CD4-positive, alpha-beta T cell treated with Interleukin-6 at 100 ng/mL for 8 hours (primary cell): ENCODE measurements around the gene ANKRD55.
"Not testable (repeated sequence)": the region's sequence is repeated elsewhere in the genome, so short reads cannot be mapped to it uniquely, and the experiment has no call there.

Experiments
- DNase-seq: peaks from one replicate; pipeline ENCODE4 v3.0.0-alpha.2; 2020; ENCODE audit warnings: mixed read lengths, low spot score

The ANKRD55 gene

GRCh38 chr5:56168066-56168478 lies 65.1 kb downstream of the ANKRD55 start:
- DNase-seq, result no peak

GRCh38 chr5:56167519-56167918 lies 65.6 kb downstream of the ANKRD55 start:
- no peak for DNase-seq

- DNase-seq, result no peak
These were observed 66.3 kb downstream of the ANKRD55 start for GRCh38 chr5:56166671-56167385.

DNA sequence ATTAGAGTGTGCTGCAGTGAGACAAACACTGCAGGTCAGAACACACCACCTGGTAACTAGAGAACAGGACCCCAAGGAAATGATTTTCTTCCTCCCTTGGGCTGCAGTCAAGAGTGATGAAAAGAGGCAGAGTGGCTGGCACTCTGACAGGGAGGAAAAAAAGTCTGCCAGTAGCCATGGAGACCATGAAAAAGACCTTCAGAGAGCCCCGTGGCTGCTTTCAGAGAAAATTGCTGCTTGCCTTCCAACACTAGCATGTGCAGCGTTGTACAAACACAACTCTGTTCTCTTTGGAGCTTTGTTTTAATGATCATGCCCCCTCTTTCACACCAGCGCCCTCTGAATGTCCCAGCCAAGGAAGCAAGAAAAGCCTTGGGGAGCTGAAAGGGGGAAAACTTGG lies 68.8 kb downstream of the ANKRD55 start:
- no peak for DNase-seq

GRCh38 chr5:56161927-56162326 lies 71.2 kb downstream of the ANKRD55 start:
- no peak for DNase-seq

DNA sequence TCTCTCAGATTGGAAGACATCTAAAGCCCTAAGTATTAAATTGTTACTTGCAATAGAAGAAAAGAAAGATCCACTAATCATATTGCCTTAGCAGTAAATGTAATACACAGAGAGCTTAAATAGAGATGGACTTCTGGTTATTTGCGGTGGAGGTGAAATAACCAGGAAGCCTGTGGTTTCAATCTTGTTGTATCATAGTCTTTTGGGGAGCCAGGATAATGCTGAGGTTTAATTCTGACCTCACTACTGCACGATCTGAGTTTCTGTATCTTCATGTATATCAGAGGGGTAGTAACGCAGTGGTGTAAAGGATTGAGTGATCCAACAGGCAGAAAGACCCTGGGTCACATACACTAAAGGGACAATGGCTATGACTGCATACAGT lies 71.7 kb downstream of the ANKRD55 start:
- DNase-seq, result no peak

DNA sequence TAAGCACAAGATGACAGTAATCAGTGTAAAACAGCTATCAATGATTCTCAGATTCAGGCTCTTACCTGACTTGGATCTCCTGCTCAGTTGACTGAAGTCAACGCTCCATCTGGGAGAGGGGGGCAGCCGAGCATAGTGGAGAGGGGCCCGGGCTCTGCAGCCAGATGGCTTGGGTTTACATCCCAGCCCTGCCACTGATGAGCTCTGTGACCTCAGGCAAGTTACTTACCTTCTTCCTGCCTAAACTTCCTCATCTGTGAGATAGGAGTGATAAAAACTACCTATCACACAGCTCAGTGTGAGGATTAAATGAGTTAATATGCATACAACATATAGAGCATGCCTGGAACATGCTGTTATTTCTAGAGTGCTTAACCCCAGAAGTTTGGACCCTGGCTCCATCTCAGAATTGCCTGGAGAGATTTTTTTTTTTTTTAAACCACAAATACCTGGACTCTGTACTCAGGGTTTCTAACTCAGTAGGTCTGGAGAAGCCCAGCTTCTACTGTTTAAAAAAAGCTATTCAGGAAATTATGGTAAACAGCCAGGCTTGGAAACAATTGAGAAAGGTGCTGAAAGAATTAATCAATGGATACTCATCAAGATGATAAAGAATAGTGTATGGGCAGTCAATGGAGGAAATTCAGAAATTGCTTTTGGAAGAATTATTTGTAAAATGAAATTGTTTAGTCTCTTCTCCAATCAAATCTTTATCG lies 72.2 kb downstream of the ANKRD55 start:
- DNase-seq, result no peak

- no peak for DNase-seq
These were observed 73.6 kb downstream of the ANKRD55 start for GRCh38 chr5:56159521-56159947.

DNA sequence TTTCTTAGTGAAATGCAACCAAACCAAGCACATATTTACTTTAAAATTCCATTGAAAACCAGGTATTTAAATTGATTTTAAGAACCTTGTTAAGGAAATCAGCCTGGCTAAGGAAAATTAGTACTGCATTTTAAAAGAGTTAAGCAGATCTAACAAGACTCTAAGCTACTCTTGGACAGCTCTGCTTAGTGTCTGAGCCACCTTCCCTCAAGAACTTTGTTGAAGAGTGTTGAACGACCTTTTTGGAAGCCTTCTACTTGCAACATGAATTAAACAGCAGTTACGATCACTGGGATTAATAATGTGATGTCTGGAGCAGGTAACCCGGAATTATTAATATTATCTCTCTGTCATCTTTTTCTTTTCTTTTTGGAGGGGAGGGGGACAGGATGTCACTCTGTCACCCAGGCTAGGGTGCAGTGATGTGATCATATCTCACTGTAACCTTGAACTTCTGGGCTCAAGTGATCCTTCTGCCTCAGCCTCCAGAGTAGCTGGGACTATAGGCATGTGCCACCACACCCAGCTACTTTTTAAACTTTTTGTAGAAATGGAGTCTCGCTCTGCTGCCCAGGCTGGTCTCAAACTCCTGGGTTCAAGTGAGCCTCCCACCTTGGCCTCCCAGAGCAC lies 74.7 kb downstream of the ANKRD55 start:
- no peak for DNase-seq

- DNase-seq, result not testable (repeated sequence)
These were observed 75.9 kb downstream of the ANKRD55 start for GRCh38 chr5:56157191-56157621.

DNA sequence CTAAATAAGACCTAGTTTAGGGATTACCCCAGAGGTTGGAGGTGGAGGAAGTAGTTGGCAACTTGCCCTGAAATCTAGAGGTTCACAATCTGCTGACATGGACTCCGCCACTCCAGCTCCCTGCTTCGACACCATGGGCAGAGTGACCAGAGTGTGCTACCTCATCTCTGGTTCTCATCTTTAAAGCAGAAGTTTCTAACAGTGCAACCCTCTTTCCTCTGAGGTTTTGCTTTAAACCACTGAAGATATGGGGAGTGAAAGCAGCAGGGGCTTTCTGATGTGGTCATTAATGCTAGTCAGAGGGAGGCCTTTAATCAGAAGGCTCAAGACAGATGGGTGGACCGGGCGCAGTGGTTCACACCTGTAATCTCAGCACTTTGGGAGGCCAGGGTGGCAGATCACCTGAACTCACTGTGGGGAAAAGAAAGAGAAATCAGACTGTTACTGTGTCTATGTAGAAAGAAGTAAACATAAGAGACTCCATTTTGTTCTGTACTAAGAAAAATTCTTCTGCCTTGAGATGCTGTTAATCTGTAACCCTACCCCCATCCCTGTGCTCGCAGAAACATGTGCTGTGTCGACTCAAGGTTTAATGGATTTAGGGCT lies 76.4 kb downstream of the ANKRD55 start:
- DNase-seq, result not testable (repeated sequence)

- DNase-seq, result no peak
These were observed 77.0 kb downstream of the ANKRD55 start for GRCh38 chr5:56155992-56156584.

GRCh38 chr5:56154732-56155484 lies 78.2 kb downstream of the ANKRD55 start:
- DNase-seq, result peak; percentile 40

DNA sequence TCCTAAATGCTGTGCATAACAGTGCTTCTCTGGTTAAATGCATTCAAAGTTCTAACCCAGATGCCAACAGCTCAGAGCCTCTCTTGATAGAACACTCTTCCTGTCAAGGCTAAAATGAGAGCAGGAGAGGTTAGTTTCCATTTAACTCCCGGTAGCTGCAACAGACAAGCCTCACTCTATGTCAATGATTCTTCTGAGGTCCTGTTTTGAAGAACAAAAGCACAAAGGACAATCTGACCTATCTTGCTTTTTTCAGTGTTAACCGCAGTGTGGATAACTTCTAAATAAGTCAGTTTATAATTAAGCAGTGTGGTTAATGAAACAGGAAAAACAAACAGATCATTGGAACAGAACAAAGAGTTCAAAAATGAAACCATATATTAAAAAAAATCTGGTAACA lies 80.7 kb downstream of the ANKRD55 start:
- peak; percentile 42 for DNase-seq

GRCh38 chr5:56150756-56151155 lies 82.4 kb downstream of the ANKRD55 start:
- not testable (repeated sequence) for DNase-seq

GRCh38 chr5:56148453-56148971 lies 84.6 kb downstream of the ANKRD55 start:
- DNase-seq, result peak; percentile 71

- no peak for DNase-seq
These were observed 85.4 kb downstream of the ANKRD55 start for GRCh38 chr5:56147659-56148230.

- DNase-seq, result no peak
These were observed 86.0 kb downstream of the ANKRD55 start for GRCh38 chr5:56147106-56147505.

GRCh38 chr5:56146674-56147073 lies 86.5 kb downstream of the ANKRD55 start:
- DNase-seq, result no peak

GRCh38 chr5:56145511-56145910 lies 87.6 kb downstream of the ANKRD55 start:
- DNase-seq, result no peak

GRCh38 chr5:56145106-56145505 lies 88.0 kb downstream of the ANKRD55 start:
- DNase-seq, result no peak
